Measurements from ENCODE around the gene SVIL.

The SVIL gene

GRCh38 chr10:29671968-29672367 is 37.2 kb upstream of the SVIL start:
- no peak overlapping the region for H3K9ac ChIP-seq (ENCODE audit: low read length)

GRCh38 chr10:29671228-29671780 is 36.5 kb upstream of the SVIL start:
- Histone ChIP-seq H3K27ac (ENCODE audit: low read depth, low read length, poor library complexity, severe bottlenecking) (no peak overlapping the region), H3K79me2 (ENCODE audit: insufficient read depth, low read length) (no peaks in the 10 kb centered on the region), H3K4me1 (ENCODE audit: insufficient read depth, low read length, severe bottlenecking) (no peaks in the 10 kb centered on the region), H3K9me2 (ENCODE audit: low read depth, low read length) (no peaks in the 10 kb centered on the region), H3K36me3 (ENCODE audit: insufficient read depth, low read length) (no peaks in the 10 kb centered on the region), H4K20me1 (ENCODE audit: insufficient read depth, low read length) (no peaks in the 10 kb centered on the region), H3K27me3 (ENCODE audit: insufficient read depth, low read length) (no peaks in the 10 kb centered on the region), H3K9me3 (ENCODE audit: low read length) (no peaks in the 10 kb centered on the region), H2AFZ (ENCODE audit: low read length) (no peak overlapping the region), H3K4me3 (ENCODE audit: low read depth, low read length, poor library complexity, severe bottlenecking) (no peak overlapping the region), H3F3A (ENCODE audit: insufficient read depth, low read length) (no peaks in the 10 kb centered on the region), H3K4me2 (ENCODE audit: low read length) (no peak overlapping the region), H3K9ac (ENCODE audit: low read length) (no peak overlapping the region)
- no peak for TF ChIP-seq EZH2 (IDR thresholded peaks at IDR 0.05; ENCODE audit: borderline replicate concordance, low read length)
- TF ChIP-seq CTCF (IDR thresholded peaks at IDR 0.05; ENCODE audit: low read length) = no peak

More at GRCh38 chr10:29671968-29672367, 37.2 kb upstream of the SVIL start:
- Histone ChIP-seq H3K4me2 (ENCODE audit: low read length) (no peak overlapping the region), H3K79me2 (ENCODE audit: insufficient read depth, low read length) (no peaks in the 10 kb centered on the region), H3K9me3 (ENCODE audit: low read length) (no peaks in the 10 kb centered on the region), H3F3A (ENCODE audit: insufficient read depth, low read length) (no peaks in the 10 kb centered on the region), H3K9me2 (ENCODE audit: low read depth, low read length) (no peaks in the 10 kb centered on the region), H3K4me1 (ENCODE audit: insufficient read depth, low read length, severe bottlenecking) (no peaks in the 10 kb centered on the region), H3K27ac (ENCODE audit: low read depth, low read length, poor library complexity, severe bottlenecking) (no peak overlapping the region), H3K4me3 (ENCODE audit: low read depth, low read length, poor library complexity, severe bottlenecking) (no peak overlapping the region), H2AFZ (ENCODE audit: low read length) (no peak overlapping the region), H3K36me3 (ENCODE audit: insufficient read depth, low read length) (no peaks in the 10 kb centered on the region), H3K27me3 (ENCODE audit: insufficient read depth, low read length) (no peaks in the 10 kb centered on the region), H4K20me1 (ENCODE audit: insufficient read depth, low read length) (no peaks in the 10 kb centered on the region)
- TF ChIP-seq EZH2 (IDR thresholded peaks at IDR 0.05; ENCODE audit: borderline replicate concordance, low read length) = no peak
- TF ChIP-seq CTCF (IDR thresholded peaks at IDR 0.05; ENCODE audit: low read length) = no peak

GRCh38 chr10:29670761-29671160 is 36.0 kb upstream of the SVIL start:
- Histone ChIP-seq H3K9me3 (ENCODE audit: low read length) (no peaks in the 10 kb centered on the region), H3K9ac (ENCODE audit: low read length) (no peak overlapping the region), H3K79me2 (ENCODE audit: insufficient read depth, low read length) (no peaks in the 10 kb centered on the region), H4K20me1 (ENCODE audit: insufficient read depth, low read length) (no peaks in the 10 kb centered on the region), H3K4me3 (ENCODE audit: low read depth, low read length, poor library complexity, severe bottlenecking) (no peak overlapping the region), H3K9me2 (ENCODE audit: low read depth, low read length) (no peaks in the 10 kb centered on the region), H3K27ac (ENCODE audit: low read depth, low read length, poor library complexity, severe bottlenecking) (no peak overlapping the region), H3K36me3 (ENCODE audit: insufficient read depth, low read length) (no peaks in the 10 kb centered on the region), H2AFZ (ENCODE audit: low read length) (no peak overlapping the region), H3K4me2 (ENCODE audit: low read length) (no peak overlapping the region), H3K4me1 (ENCODE audit: insufficient read depth, low read length, severe bottlenecking) (no peaks in the 10 kb centered on the region), H3K27me3 (ENCODE audit: insufficient read depth, low read length) (no peaks in the 10 kb centered on the region), H3F3A (ENCODE audit: insufficient read depth, low read length) (no peaks in the 10 kb centered on the region)
- TF ChIP-seq EZH2 (IDR thresholded peaks at IDR 0.05; ENCODE audit: borderline replicate concordance, low read length) (no peak), CTCF (IDR thresholded peaks at IDR 0.05; ENCODE audit: low read length) (no peak)

All from OCI-LY1 (cell line).